Thoracic aorta (tissue), 2 donors: ENCODE measurements around the gene PANX1. TPM values are rescaled to one million over a fixed set of nuclear protein-coding genes. Genes with fewer than 3 reads are reported as not detected.

Source experiments
- ATAC-seq: fragments of 150-250 bp; one replicate; pipeline ENCODE4 v1.8.0; 2017; ENCODE audit warnings: low read depth; ENCODE audit not compliant: insufficient number of reproducible peaks, low FRiP score
- DNase-seq: peaks from one replicate; pipeline ENCODE4 v3.0.0-alpha.2; 2020; ENCODE audit warnings: low spot score
- H3K27ac ChIP-seq, 2 donors: fragments of 200-600 bp; sonication (generic); 1 replicate in 1 of 2; 2 replicates in 1 of 2; pipeline ENCODE4 v1.5.1; 2016; ENCODE audit warnings: mild to moderate bottlenecking in 2 of 2, moderate library complexity in 2 of 2
- H3K27me3 ChIP-seq: fragments of 200-600 bp; sonication (generic); replicated peaks from 2 replicates; pipeline ENCODE4 v1.6.0; 2016; ENCODE audit warnings: mild to moderate bottlenecking; ENCODE audit not compliant: insufficient read depth
- H3K36me3 ChIP-seq: fragments of 200-600 bp; sonication (generic); one replicate; pipeline ENCODE4 v1.5.1; 2016
- H3K4me1 ChIP-seq, 2 donors: fragments of 200-600 bp; sonication (generic); 1 replicate in 1 of 2; 2 replicates in 1 of 2; pipeline versions ENCODE4 v1.5.1 to v1.6.0; 2016; ENCODE audit warnings: low read depth in 2 of 2, mild to moderate bottlenecking in 1 of 2; ENCODE audit not compliant: control insufficient read depth in 1 of 2
- H3K4me3 ChIP-seq: fragments of 200-600 bp; sonication (generic); 2 replicates; pipeline ENCODE4 v1.5.1; 2016; ENCODE audit warnings: mild to moderate bottlenecking
- H3K9me3 ChIP-seq: fragments of 200-600 bp; sonication (generic); 2 replicates; pipeline ENCODE4 v1.5.1; 2016
- CTCF ChIP-seq: fragments of 200-600 bp; sonication (generic); IDR thresholded peaks from one replicate; pipeline ENCODE4 v1.5.1; 2019; ENCODE audit warnings: antibody characterized with exemption
- total RNA-seq, 2 donors: library from RNA; depleted of rRNA; stranded (reverse); fragments of >200 nt; gene quantifications; one replicate each; pipeline versions ENCODE4 v1.1.0 to v1.2.3, GENCODE V29; 2016

Gene PANX1
- total RNA-seq, 2 donors from 2014 or later = 29.6 to 49.2 TPM

- Histone ChIP-seq H3K9me3 (no peaks in the 10 kb centered on the region), H3K27ac (no peak overlapping the region), H3K27me3 (no peaks in the 10 kb centered on the region), H3K4me3 (no peak overlapping the region), H3K4me1 (peaks cover 41 to 67% of the 10 kb centered on the region in 2 donors), H3K36me3 (no peaks in the 10 kb centered on the region)
- TF ChIP-seq CTCF = no peak
- ATAC-seq (no peak), DNase-seq (no peak)
Observed at GRCh38 chr11:94149431-94150017, 20.9 kb downstream of the PANX1 start.

- DNase-seq = no peak
- no peaks in the 10 kb centered on the region for H3K27me3 ChIP-seq
- no peak overlapping the region for H3K27ac ChIP-seq
- H3K4me1 ChIP-seq = peaks cover 43 to 67% of the 10 kb centered on the region in 2 donors
- no peak for ATAC-seq
- no peaks in the 10 kb centered on the region for H3K9me3 ChIP-seq
- H3K4me3 ChIP-seq = no peak overlapping the region
- TF ChIP-seq CTCF = no peak
- no peaks in the 10 kb centered on the region for H3K36me3 ChIP-seq
Observed at GRCh38 chr11:94150056-94150455, 21.4 kb downstream of the PANX1 start.

- TF ChIP-seq CTCF = no peak
Observed at GRCh38 chr11:94150704-94151685, 22.4 kb downstream of the PANX1 start.

GRCh38 chr11:94151903-94152677, 23.4 kb downstream of the PANX1 start:
- Histone ChIP-seq H3K9me3 (no peaks in the 10 kb centered on the region), H3K36me3 (no peaks in the 10 kb centered on the region), H3K4me1 (peaks cover 43 to 63% of the 10 kb centered on the region in 2 donors), H3K27me3 (no peaks in the 10 kb centered on the region), H3K4me3 (peak overlapping the region; percentile 13), H3K27ac (peak overlapping the region; percentile 47 to 69)
- ATAC-seq (peak; percentile 97), DNase-seq (peak; percentile 40)
- no peak for TF ChIP-seq CTCF

More at GRCh38 chr11:94150704-94151685, 22.4 kb downstream of the PANX1 start:
- ATAC-seq (no peak), DNase-seq (no peak)
- H3K36me3 ChIP-seq = no peaks in the 10 kb centered on the region
- H3K9me3 ChIP-seq = no peaks in the 10 kb centered on the region
- H3K27ac ChIP-seq = peak overlapping the region; percentile 33 to 69
- H3K4me3 ChIP-seq = no peak overlapping the region
- H3K4me1 ChIP-seq = peaks cover 43 to 68% of the 10 kb centered on the region in 2 donors
- no peaks in the 10 kb centered on the region for H3K27me3 ChIP-seq
